Stimulated activated CD8-positive, alpha-beta memory T cell treated with anti-CD3 and anti-CD28 coated beads, Interleukin-15, amount 100 ng/mL, for 4 hours (primary cell): ENCODE data around the gene TFR2.
"Not testable (repeated sequence)": the region's sequence is repeated elsewhere in the genome, so short reads cannot be mapped to it uniquely, and the experiment has no call there.

Experiments used
- DNase-seq, 2 donors: peaks; one replicate each; pipeline ENCODE4 v3.0.0-alpha.2; 2020; ENCODE audit warnings: low read depth in 2 of 2

The TFR2 gene

GRCh38 chr7:100678291-100678984, 37.1 kb upstream of the TFR2 start:
- DNase-seq: no peak

GRCh38 chr7:100677308-100678267, 36.2 kb upstream of the TFR2 start:
- no peak for DNase-seq

DNA sequence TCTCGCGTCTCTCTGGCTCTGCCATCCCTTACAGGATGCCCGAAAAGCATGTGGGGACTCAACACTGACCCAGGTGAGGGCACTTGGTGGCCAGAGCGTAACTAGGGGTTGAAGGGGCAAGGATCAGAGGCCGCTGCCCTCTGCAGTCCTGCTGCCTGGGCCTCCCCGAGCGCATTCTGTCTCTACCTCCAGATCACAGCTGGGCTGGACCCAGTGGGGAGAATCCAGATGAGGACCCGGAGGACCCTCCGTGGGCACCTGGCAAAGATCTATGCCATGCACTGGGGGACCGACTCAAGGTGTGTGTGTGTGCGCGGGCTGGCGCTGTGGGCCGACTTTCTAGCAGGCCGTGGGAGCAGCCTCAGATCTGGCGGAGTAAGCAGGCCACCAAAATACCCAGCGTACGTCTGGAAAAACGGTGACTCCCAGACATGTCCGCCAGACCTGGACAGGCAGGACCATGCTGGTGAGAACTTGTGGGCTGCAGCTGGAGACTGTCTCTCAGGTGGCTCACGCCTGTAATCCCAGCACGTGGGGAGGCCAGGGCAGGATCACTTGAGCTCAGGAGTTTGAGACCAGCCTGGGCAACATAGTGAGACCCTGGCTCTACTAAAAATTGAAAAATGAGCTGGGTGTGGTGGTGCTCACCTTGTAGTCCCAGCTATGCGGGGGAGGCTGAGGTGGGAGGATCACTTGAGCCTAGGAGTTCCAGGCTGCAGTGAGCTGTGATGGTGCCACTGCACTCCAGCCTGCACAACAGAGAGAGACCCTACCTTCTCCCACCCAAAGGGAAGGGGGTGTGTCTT, 35.4 kb upstream of the TFR2 start:
- DNase-seq: no peak

DNA sequence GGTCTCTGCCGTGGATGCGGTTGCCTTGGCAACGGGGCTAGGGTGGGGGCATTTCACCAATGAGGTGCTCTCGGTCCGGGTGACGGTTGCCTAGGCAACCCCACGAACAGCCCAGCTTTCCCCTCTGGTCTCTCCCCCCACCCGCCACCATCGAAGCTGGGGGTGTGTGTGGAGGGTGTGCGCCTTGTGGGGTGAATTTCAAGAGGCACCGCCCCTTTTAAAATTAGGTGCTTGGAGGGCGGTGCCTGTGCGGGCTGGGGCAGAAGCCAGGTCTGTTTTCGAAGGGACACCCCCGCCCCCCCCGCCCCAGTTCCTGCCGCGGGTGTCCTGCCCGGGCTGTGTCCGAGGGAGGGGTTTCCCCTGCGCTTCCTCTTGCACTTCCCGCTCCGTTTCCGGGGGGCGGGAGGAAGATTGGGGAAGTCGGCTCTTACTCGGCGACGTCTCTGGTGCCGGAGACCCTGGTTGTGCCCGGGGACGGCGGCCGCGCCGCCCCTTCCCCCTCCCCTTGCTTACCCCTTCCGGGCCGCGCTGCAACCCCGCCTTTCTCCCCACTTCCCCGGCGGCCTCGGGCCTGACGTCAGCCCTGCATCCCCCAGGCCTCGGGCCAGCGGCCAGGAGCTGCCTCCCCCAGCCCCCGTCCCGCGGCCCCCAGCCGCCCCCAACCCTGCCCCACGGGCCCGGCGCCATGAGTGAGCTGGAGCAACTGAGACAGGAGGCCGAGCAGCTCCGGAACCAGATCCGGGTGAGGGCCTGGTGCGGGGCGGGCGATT, 34.4 kb upstream of the TFR2 start:
- DNase-seq: peak; percentile 70 to 79

- DNase-seq: no peak
These were observed 33.7 kb upstream of the TFR2 start for GRCh38 chr7:100675105-100675451.

DNA sequence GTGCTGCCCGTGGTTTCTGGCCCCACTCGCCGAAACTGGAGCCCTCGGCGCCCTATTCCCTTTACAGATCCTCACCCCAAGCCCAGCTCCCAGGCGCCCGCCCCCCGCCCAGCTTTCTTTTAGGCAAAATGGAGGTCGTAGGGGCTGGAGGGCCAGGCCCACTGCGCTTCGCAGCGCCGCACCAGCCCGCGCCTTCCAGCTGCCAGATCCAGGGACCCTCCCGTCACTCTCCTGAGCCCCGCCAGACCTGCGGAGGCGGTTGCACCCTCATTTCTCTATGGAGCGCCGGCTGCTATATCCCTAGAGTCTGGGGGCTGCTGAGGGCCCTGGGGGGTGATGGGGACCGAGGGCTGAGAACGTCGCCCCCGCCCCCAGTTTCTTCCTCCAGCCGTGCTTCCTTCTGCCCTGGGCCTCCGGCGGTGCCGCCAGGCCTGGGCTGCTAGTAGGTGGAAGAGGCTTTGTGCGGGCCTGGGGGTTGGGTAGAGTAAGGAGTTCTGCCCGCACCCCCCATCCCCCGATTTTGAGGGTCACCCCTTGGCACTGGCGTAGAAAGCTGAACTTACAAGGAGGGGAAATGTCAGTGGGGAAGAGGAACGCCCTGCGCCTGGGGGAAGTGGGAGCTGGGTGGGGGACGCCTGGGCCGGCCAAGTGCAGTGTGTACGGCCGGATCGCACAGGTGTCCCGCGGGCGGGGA, 33.2 kb upstream of the TFR2 start:
- no peak for DNase-seq

- DNase-seq: no peak
These were observed 32.6 kb upstream of the TFR2 start for GRCh38 chr7:100673942-100674410.

- peak; percentile 95 to 97 for DNase-seq
These were observed 32.1 kb upstream of the TFR2 start, which contains the start of gene GNB2 for GRCh38 chr7:100673302-100673941. Gene GNB2, plus strand, starts transcription at chr7:100673740. Its CDS starts 2,526 bp downstream, at chr7:100676266.

- DNase-seq: no peak
These were observed 30.3 kb upstream of the TFR2 start for GRCh38 chr7:100671353-100672327.

DNA sequence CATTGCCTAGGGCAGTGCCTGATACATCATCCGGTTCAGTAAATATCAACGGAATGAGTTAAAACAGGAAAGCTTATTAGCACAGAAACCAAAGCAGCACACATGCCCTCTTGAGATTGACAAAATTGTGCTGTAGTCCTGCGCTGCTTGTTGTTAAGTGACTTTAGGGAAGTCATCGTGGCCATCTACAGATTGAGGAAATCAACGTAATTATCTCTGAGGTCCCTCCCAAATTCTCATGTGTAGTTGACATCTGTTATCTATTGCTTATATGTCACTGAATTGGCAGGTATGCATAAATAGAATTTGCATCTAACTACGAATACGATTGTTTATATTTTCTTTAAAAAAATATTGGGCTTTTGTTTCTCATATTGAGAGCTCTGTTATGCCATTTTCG, 28.7 kb upstream of the TFR2 start:
- no peak for DNase-seq

DNA sequence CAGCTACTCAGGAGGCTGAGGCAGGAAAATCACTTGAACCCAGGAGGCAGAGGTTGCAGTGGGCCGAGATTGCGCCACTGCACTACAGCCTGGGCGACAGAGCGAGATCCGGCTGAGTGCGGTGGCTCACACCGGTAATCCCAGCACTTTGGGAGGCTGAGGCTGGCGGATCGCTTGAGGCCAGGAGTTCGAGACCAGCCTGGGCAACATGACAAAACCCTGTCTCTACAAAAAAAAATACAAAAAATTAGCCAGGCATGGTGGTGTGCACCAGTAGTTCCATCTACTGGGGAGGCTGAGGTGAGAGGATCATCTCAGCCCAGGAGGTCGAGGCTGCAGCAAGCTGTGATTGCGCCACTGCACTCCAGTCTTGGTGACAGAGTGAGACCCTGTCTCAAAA, 27.8 kb upstream of the TFR2 start:
- not testable (repeated sequence) for DNase-seq

- DNase-seq: no peak
These were observed 26.7 kb upstream of the TFR2 start for GRCh38 chr7:100668069-100668449.

- DNase-seq: no peak
These were observed 26.1 kb upstream of the TFR2 start for GRCh38 chr7:100667331-100668068.

- no peak for DNase-seq
These were observed 23.9 kb upstream of the TFR2 start for GRCh38 chr7:100665168-100665726.

GRCh38 chr7:100662194-100662776, 20.9 kb upstream of the TFR2 start:
- DNase-seq: not testable (repeated sequence)

- no peak for DNase-seq
These were observed 14.7 kb upstream of the TFR2 start, which contains the start of gene ACTL6B for GRCh38 chr7:100655908-100656674. Gene ACTL6B, minus strand, starts transcription at chr7:100656448. Its CDS starts 94 bp downstream, at chr7:100656354.
